ENCODE data around the gene FIBP.
"Not testable (repeated sequence)": the region's sequence is repeated elsewhere in the genome, so short reads cannot be mapped to it uniquely, and the experiment has no call there.

GRCh38 chr11:65892137-65892540 lies 3.9 kb upstream of the FIBP start:
- TF ChIP-seq CTCF (IDR thresholded peaks at IDR 0.05); POLR2A (IDR thresholded peaks at IDR 0.05); POLR2AphosphoS5 (IDR thresholded peaks at IDR 0.05; ENCODE audit: insufficient read depth in 1 of 2, low read depth in 1 of 2): not testable (repeated sequence)
